GM12878 (cell line): ENCODE measurements around the gene BARX2. TPM values are rescaled to one million over a fixed set of nuclear protein-coding genes. Genes with fewer than 3 reads are reported as not detected.
A peak's percentile ranks its signal among the peaks of the same experiment; 100 is the strongest.

ENCODE experiments used
- ATF3 ChIP-seq: IDR thresholded peaks from 2 replicates; pipeline ENCODE4 v1.6.1; 2011; ENCODE audit warnings: low read depth, mild to moderate bottlenecking, low read length, moderate library complexity, borderline replicate concordance; ENCODE audit errors: extremely low read depth
- BCL3 ChIP-seq: IDR thresholded peaks from 2 replicates; pipeline ENCODE4 v1.6.1; 2011; ENCODE audit warnings: borderline replicate concordance, low read depth, mild to moderate bottlenecking, moderate library complexity, low read length; ENCODE audit not compliant: insufficient read depth, poor library complexity, severe bottlenecking
- CBX3 ChIP-seq: fragments of 200-600 bp; sonication (generic); IDR thresholded peaks from 2 replicates; pipeline ENCODE4 v1.6.1; 2016; ENCODE audit warnings: low read depth, borderline replicate concordance
- CEBPZ ChIP-seq: fragments of 150-350 bp; IDR thresholded peaks from 2 replicates; pipeline ENCODE4 v1.6.1; 2016; ENCODE audit warnings: low read depth, low read length
- CHD4 ChIP-seq: fragments of 200-600 bp; sonication (generic); IDR thresholded peaks from 2 replicates; pipeline ENCODE4 v1.6.1; 2016; ENCODE audit warnings: mild to moderate bottlenecking
- DPF2 ChIP-seq: fragments of 450-650 bp; IDR thresholded peaks from 2 replicates; pipeline ENCODE4 v1.6.1; 2017; ENCODE audit warnings: mild to moderate bottlenecking
- KDM1A ChIP-seq: fragments of 200-600 bp; sonication (generic); IDR thresholded peaks from 2 replicates; pipeline ENCODE4 v1.6.1; 2016; ENCODE audit warnings: borderline replicate concordance
- MAX ChIP-seq: IDR thresholded peaks from 2 replicates; pipeline ENCODE4 v1.6.1; 2012; ENCODE audit warnings: low read depth, low read length, improper control_type of control experiment
- MEF2B ChIP-seq: fragments of 450-650 bp; IDR thresholded peaks from 2 replicates; pipeline ENCODE4 v1.6.1; 2018; ENCODE audit warnings: mild to moderate bottlenecking, moderate library complexity; ENCODE audit not compliant: partially characterized antibody, poor library complexity, severe bottlenecking
- NFIC ChIP-seq: IDR thresholded peaks from 2 replicates; pipeline ENCODE4 v1.6.1; 2012; ENCODE audit warnings: low read depth, mild to moderate bottlenecking, inconsistent platforms, low read length, moderate library complexity
- NKRF ChIP-seq: fragments of 450-650 bp; conservative IDR thresholded peaks from 2 replicates; pipeline ENCODE4 v1.6.1; 2017; ENCODE audit warnings: mild to moderate bottlenecking, moderate library complexity
- PAX5 ChIP-seq: IDR thresholded peaks from 2 replicates; pipeline ENCODE4 v1.6.1; 2011; ENCODE audit warnings: low read depth, low read length, borderline replicate concordance
- RAD51 ChIP-seq: fragments of 450-650 bp; IDR thresholded peaks from 2 replicates; pipeline ENCODE4 v1.6.1; 2016; ENCODE audit warnings: moderate library complexity, mild to moderate bottlenecking, inconsistent platforms
- RUNX3 ChIP-seq: IDR thresholded peaks from 2 replicates; pipeline ENCODE4 v1.6.1; 2012; ENCODE audit warnings: low read length, inconsistent platforms
- polyA plus RNA-seq, 11 experiments: library from polyadenylated mRNA; depleted of rRNA in 4 of 11; unstranded in 6 of 11; stranded (reverse) in 5 of 11; fragments of >200 nt; fragmentation: Nextera tagmentation in 4 of 11; fragmentation: Illumina TruSeq in 1 of 11; extraction: Ambion mirVana in 4 of 11; extraction: Trizol in 1 of 11; gene quantifications; 1 replicate in 1 of 11; 2 replicates in 10 of 11; pipeline versions ENCODE4 v1.2.1 to v1.2.3, GENCODE V29; 2011 to 2016; ENCODE audit warnings: inconsistent platforms in 2 of 11, missing spikeins in 2 of 11, low read depth in 1 of 11
- total RNA-seq, 4 experiments: library from RNA; depleted of rRNA in 3 of 4; stranded (reverse); fragments of >200 nt in 3 of 4; fragmentation: Illumina TruSeq in 1 of 4; extraction: Trizol in 1 of 4; gene quantifications; 2 replicates each; pipeline versions ENCODE4 v1.2.1 to v1.2.3, GENCODE V29; 2013 to 2021
- TF ChIP-seq, protein P1 (sequence below): IDR thresholded peaks from 2 replicates; pipeline ENCODE4 v1.6.1; 2011; ENCODE audit warnings: mild to moderate bottlenecking, low read depth, low read length, moderate library complexity; ENCODE audit not compliant: insufficient replicate concordance
- TF ChIP-seq, protein P2 (sequence below): fragments of 450-650 bp; IDR thresholded peaks from 2 replicates; pipeline ENCODE4 v1.6.1; 2017; ENCODE audit warnings: mild to moderate bottlenecking, moderate library complexity

Gene BARX2
- total and polyA plus RNA-seq, 10 of the 15 experiments (the other 5 are each of a cell fraction or from before 2014, with no cell fraction given), result 0.07 to 0.84 TPM; not detected in 8

DNA sequence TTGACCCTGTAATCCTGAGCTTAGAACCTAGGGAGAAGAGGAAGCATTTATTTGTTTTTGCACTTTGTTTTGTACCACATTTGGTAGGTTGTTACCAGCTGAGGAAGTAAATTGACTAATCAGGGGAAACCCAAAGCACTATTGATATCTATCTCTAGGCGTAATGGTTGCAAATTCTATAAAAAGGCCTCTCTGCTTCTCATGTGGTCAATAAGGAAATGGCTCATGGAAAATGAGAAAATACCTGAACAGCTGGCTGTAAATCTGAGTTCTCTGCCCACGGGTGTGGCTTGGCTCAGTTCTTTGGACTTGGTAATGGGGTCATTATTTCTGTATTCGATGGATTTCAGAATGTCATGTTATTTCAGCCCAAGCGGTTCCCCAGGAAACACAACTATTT, 42.4 kb downstream of the BARX2 start (continued):
- TF ChIP-seq, protein P1, sequence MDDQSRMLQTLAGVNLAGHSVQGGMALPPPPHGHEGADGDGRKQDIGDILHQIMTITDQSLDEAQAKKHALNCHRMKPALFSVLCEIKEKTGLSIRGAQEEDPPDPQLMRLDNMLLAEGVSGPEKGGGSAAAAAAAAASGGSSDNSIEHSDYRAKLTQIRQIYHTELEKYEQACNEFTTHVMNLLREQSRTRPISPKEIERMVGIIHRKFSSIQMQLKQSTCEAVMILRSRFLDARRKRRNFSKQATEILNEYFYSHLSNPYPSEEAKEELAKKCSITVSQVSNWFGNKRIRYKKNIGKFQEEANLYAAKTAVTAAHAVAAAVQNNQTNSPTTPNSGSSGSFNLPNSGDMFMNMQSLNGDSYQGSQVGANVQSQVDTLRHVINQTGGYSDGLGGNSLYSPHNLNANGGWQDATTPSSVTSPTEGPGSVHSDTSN, result no peak
- TF ChIP-seq NFIC (peak; percentile 81), CEBPZ (no peak), ATF3 (no peak), RAD51 (no peak), MEF2B (peak; percentile 81), MAX (no peak), PAX5 (no peak), KDM1A (no peak), DPF2 (peak; percentile 64; the same call in 1 of the 2 replicates), BCL3 (peak; percentile 38), CHD4 (no peak), RUNX3 (peak; percentile 86), NKRF (no peak), CBX3 (no peak)
- TF ChIP-seq, protein P2, sequence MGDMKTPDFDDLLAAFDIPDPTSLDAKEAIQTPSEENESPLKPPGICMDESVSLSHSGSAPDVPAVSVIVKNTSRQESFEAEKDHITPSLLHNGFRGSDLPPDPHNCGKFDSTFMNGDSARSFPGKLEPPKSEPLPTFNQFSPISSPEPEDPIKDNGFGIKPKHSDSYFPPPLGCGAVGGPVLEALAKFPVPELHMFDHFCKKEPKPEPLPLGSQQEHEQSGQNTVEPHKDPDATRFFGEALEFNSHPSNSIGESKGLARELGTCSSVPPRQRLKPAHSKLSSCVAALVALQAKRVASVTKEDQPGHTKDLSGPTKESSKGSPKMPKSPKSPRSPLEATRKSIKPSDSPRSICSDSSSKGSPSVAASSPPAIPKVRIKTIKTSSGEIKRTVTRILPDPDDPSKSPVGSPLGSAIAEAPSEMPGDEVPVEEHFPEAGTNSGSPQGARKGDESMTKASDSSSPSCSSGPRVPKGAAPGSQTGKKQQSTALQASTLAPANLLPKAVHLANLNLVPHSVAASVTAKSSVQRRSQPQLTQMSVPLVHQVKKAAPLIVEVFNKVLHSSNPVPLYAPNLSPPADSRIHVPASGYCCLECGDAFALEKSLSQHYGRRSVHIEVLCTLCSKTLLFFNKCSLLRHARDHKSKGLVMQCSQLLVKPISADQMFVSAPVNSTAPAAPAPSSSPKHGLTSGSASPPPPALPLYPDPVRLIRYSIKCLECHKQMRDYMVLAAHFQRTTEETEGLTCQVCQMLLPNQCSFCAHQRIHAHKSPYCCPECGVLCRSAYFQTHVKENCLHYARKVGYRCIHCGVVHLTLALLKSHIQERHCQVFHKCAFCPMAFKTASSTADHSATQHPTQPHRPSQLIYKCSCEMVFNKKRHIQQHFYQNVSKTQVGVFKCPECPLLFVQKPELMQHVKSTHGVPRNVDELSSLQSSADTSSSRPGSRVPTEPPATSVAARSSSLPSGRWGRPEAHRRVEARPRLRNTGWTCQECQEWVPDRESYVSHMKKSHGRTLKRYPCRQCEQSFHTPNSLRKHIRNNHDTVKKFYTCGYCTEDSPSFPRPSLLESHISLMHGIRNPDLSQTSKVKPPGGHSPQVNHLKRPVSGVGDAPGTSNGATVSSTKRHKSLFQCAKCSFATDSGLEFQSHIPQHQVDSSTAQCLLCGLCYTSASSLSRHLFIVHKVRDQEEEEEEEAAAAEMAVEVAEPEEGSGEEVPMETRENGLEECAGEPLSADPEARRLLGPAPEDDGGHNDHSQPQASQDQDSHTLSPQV, result no peak
